T-helper 2 cell treated with Interferon-gamma antibody and Interleukin-4, amounts not matched to agents 100 ng/mL and 5 ng/mL, for 36 hours (primary cell): ENCODE results near the gene M6PR. TPM values are rescaled to one million over a fixed set of nuclear protein-coding genes. Genes with fewer than 3 reads are reported as not detected.
"Not testable (repeated sequence)": the region's sequence is repeated elsewhere in the genome, so short reads cannot be mapped to it uniquely, and the experiment has no call there.

ENCODE experiments used
- intact Hi-C: fragments of 100-400 bp; cut with micrococcal nuclease; formaldehyde crosslinking; loops from one replicate; pipeline ENCODE4 v1.15.1; 2023
- total RNA-seq: library from RNA; stranded (reverse); gene quantifications from 2 replicates; pipeline ENCODE4 v1.2.3, GENCODE V29; 2022

Gene M6PR
- total RNA-seq, 1 donor from 2014 or later: 215 TPM

- intact Hi-C loops: loop anchor here (1.0 to 2.0 kb wide), 4 partner anchors 45 to 97 kb away; no protein-coding TSS in a partner anchor
Observed at GRCh38 chr12:8951744-8952143, 2.3 kb upstream of the M6PR start.

GRCh38 chr12:8950702-8951478, 1.4 kb upstream of the M6PR start:
- intact Hi-C loops: loop anchor here (1.0 to 2.0 kb wide), 3 partner anchors 74 to 98 kb away; no protein-coding TSS in a partner anchor

GRCh38 chr12:8950221-8950527, 729 bp upstream of the M6PR start:
- intact Hi-C loops: loop anchor here (2.0 kb wide), 1 partner anchor 99 kb away; no protein-coding TSS in a partner anchor

- intact Hi-C loops: loop anchor here (1.0 kb wide), 2 partner anchors 35 to 867 kb away; partner anchors contain the start of genes NECAP1 and PHC1
Observed at GRCh38 chr12:8948701-8949341, 624 bp downstream of the M6PR start.

- intact Hi-C loops: no loop called here
Observed at GRCh38 chr12:8947737-8948136, 1.7 kb downstream of the M6PR start.

GRCh38 chr12:8946733-8947132, 2.7 kb downstream of the M6PR start:
- intact Hi-C loops: no loop called here

- intact Hi-C loops: no loop called here
Observed at GRCh38 chr12:8943565-8944186, 5.8 kb downstream of the M6PR start.

- intact Hi-C loops: no loop called here
Observed at GRCh38 chr12:8941691-8942478, 7.6 kb downstream of the M6PR start.

- intact Hi-C loops: not testable (repeated sequence)
Observed at GRCh38 chr12:8937842-8938442, 11.5 kb downstream of the M6PR start.

- intact Hi-C loops: no loop called here
Observed at GRCh38 chr12:8936735-8937134, 12.7 kb downstream of the M6PR start.

GRCh38 chr12:8934080-8934479, 15.4 kb downstream of the M6PR start:
- intact Hi-C loops: not testable (repeated sequence)

- intact Hi-C loops: not testable (repeated sequence)
Observed at GRCh38 chr12:8932464-8932863, 17.0 kb downstream of the M6PR start.

- intact Hi-C loops: not testable (repeated sequence)
Observed at GRCh38 chr12:8930655-8931323, 18.7 kb downstream of the M6PR start.

- intact Hi-C loops: no loop called here
Observed at GRCh38 chr12:8922544-8922943, 26.9 kb downstream of the M6PR start.

- intact Hi-C loops: not testable (repeated sequence)
Observed at GRCh38 chr12:8919643-8920042, 29.8 kb downstream of the M6PR start.

GRCh38 chr12:8917751-8918150, 31.7 kb downstream of the M6PR start:
- intact Hi-C loops: no loop called here

GRCh38 chr12:8917031-8917430, 32.4 kb downstream of the M6PR start:
- intact Hi-C loops: no loop called here

GRCh38 chr12:8916154-8916553, 33.3 kb downstream of the M6PR start:
- intact Hi-C loops: no loop called here

- intact Hi-C loops: loop anchor here (1.0 kb wide), 2 partner anchors 34 to 124 kb away; partner anchors contain the start of gene M6PR
Observed at GRCh38 chr12:8914716-8915526, 34.5 kb downstream of the M6PR start.
